ENCODE measurements around the gene ATOX1.
"Not testable (repeated sequence)": the region's sequence is repeated elsewhere in the genome, so short reads cannot be mapped to it uniquely, and the experiment has no call there.

Gene ATOX1, protein sequence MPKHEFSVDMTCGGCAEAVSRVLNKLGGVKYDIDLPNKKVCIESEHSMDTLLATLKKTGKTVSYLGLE

DNA sequence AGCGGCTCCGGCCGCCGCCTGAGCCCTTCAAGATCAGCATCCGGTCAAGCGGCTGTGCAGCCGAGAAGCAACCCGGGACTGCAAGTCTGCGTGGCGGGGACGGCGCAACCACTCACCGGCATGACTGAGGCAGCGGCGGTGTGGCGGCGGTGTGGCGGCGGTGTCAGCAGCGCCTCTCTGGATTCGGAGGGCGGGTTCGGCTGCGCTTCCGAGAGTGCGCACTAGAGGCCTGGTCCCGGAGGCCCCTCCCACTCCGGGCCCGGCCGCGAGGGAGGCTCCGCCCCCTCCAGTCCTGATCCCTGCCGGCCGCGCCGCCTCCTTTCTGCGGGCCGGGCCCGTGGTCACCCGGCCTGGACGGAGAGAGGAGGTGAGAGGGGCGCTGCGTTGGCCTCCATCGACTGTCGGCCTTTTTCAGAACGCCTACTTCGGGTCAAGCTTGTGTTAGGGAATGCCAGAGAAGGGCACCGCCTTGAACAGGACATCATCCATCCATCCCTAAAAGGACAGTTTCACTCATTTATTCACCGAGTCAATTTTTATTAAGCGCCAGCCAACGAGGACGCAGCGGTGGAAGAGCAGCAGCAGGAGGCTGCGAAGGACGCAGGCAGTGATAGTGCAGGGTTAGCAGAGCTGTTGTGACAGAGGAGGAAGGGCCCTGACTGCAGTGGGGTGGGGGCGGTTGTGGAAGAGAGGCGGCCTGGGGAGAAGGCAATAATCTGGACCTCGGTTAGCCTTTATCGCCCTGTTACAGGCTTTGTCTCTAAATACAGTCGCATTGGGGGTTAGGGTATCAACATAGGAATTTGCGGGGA is at the start of gene ATOX1:
Gene ATOX1 (minus strand): TSS at position 202 of the 812 bp plus-strand sequence. CDS start 80 bp downstream, at position 122.
- peak; percentile 74 for DNase-seq

DNA sequence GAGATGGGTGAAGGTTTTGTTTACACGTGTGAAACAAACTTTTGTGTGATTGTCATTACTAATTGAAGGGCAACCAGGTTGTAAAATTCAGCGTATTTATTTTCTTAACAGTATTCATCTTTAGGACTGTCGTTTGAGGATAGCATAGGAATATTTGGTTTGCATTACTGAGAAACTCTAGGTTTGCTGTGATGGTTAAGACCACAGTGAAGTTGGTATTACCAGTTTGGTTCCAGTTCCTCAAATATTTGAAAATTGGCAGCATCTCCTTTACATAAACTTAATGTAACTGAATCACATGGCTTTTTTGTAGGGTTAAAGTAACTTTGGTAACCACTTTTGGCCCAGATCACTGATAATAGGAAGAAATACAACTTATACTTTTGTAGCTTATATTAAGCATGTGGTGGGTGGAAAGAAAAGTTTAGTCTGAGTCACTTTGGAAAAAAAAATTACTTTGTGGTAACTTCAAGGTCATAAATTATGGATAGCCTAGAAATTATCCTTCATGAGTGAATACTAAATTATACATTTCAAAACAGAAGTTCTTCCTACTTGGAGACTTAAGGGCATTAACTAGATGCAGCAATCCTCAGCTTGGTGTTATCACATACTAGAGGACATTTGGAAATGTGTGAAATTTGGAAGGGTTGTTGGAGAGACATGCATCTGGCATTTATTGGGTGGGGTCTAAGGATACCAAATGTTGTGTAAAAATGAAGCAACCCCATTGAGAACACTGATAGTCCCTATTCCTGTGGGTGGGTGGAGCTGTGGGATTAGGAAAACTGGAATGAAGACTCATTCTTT is 47.2 kb upstream of the ATOX1 start:
- peak; percentile 86 for DNase-seq

DNA sequence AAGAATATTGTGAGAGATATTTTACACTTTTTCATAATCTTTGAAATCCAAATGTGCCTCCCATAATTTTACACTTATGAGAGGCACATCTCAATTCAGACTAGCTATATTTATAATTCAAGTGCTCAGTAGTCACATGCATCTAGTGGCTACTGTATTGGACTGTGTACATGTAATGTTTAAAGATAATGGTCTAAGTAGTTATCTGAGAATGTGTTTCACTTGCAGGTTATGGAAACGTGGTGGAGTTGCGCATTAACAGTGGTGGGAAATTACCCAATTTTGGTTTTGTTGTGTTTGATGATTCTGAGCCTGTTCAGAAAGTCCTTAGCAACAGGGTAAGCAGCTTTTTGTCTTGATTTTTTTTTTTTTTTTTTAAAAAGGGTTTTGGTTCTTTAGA is 42.1 kb upstream of the ATOX1 start:
- peak; percentile 65 for DNase-seq

GRCh38 chr5:151799407-151799806 is 41.0 kb upstream of the ATOX1 start:
- DNase-seq = peak; percentile 78

DNA sequence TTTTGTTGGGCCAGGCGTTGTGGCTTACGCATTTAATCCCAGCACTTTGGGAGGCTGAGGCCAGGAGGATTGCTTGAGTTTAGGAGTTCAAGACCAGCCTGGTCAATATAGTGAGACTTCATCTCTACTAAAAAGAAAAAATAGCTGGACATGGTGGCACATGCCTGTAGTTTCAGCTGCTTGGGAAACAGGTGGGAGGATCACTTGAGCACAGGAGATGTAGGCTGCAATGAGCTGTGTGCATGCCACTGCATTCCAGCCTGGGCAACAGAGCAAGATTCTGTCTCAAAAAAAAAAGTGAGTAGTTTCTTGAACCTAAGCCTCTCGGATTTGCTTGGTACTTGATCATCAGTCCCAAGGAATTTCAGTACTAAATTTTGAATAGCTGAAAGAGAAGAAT is 40.2 kb upstream of the ATOX1 start:
- DNase-seq = no peak

- DNase-seq = no peak
Measured at GRCh38 chr5:151795426-151795825, 37.0 kb upstream of the ATOX1 start.

DNA sequence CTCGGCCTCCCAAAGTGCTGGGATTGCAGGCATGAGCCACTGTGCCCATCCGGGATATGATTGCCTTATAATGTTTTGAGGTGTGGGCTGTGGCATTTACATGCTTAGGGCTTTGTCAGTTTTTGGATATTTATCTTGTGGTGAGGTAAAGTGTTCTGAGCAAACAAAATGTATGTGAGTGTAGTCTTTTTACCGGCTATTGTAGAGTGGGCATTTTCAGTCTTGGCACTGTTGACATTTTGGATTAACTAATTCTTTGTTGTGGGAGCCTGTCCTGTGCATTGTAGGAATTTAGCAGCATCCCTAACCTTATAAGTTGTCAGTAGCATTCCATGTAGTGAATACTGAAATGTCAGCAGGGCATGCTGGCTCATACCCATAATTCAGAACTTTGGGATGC is 34.9 kb upstream of the ATOX1 start:
- DNase-seq = no peak

- DNase-seq = no peak
Measured at GRCh38 chr5:151787817-151788216, 29.4 kb upstream of the ATOX1 start.

DNA sequence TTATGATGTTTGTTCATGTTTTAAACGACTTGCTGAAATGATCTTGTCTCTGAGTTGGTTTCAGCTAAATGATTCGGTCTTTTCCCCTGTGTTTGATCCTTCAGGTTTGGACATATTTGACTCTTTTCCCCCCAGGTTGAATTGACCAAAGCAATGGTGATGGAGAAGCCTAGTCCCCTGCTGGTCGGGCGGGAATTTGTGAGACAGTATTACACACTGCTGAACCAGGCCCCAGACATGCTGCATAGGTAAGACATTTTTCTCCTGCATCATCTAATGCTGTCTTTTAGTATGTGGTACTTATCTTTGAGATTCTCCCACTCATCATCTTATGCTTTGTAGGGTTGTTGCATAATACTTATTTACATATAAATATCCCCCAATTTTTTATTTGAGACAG is 28.0 kb upstream of the ATOX1 start:
- DNase-seq = no peak

DNA sequence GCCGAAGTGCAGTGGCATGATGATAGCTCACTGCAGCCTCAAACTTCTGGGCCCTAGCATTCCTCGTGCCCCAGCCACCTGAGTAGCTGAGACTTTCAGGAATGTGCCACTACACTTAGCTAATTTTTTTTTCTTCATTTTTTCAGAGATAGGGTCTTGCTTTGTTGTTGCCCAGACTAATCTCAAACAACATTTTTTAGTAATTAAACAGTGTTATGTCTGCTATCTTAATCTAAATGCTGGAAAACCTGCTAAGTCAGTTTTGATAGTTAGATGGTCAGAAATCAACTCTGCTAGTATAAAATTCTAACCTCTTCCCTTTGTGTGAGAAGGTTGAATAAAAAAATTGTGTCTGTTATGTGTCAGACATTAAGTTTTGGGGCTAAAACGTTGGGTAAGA is 25.7 kb upstream of the ATOX1 start:
- DNase-seq = no peak

DNA sequence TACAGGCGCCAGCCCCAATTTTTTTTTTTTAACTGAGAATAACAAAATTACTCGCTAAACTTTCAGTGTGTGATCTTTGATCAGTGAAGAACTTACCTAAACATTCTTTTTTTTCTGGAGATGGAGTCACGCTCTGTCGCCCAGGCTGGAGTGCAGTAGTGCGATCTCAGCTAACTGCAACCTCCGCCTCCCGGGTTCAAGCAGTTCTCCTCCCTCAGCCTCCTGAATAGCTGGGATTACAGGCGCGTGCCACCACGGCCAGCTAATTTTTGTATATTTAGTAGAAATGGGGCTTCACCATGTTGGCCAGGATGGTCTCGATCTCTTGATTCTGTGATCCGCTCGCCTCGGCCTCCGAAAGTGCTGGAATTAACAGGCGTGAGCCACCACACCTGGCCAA is 25.2 kb upstream of the ATOX1 start:
- not testable (repeated sequence) for DNase-seq

- no peak for DNase-seq
Measured at GRCh38 chr5:151781201-151781600, 22.8 kb upstream of the ATOX1 start.

DNA sequence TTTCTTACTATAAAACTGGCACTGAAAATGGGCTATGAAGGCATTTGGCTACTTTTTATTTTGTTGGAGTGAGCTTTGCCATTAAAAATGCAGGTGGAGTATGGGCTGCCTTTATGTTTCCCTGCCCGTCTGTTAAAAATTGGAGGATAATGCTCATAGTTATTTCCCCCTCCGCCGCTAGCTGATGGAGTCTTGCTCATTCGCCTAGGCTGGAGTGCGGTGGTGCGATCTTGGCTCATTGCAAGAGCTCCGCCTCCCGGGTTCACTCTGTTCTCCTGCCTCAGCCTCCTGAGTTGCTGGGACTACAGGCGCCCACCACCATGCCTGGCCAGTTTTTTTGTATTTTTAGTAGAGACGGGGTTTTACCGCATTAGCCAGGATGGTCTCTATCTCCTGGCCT is 21.9 kb upstream of the ATOX1 start:
- DNase-seq = no peak

DNA sequence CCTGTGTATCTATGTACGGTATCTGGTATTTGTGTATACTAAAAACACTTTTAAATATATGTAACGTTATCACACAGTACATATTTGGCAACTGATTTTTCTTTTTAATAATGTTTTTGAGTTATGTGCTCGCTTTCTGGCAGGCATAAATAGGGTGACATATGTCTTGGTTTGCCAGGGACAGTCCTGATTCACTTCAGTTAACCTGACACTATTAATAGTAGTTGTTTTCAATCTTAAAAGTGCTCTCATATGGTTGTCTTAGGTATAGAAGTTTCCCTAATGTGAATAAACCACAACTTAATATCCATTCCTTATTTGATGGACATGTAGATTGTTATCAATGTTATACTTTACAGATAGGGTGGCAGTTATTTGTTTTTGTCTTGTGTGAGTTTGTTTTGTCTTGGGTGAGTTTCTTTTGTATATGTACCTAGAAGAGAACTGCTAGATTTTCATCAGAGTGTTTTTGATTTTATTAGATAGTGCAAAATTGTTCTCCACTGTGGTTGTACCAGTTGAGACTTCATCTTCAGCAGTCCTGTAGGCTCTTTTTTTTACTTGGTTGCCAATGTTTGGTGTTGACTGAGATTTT is 21.2 kb upstream of the ATOX1 start:
- DNase-seq = no peak

GRCh38 chr5:151775025-151775606 is 16.7 kb upstream of the ATOX1 start:
- no peak for DNase-seq

DNA sequence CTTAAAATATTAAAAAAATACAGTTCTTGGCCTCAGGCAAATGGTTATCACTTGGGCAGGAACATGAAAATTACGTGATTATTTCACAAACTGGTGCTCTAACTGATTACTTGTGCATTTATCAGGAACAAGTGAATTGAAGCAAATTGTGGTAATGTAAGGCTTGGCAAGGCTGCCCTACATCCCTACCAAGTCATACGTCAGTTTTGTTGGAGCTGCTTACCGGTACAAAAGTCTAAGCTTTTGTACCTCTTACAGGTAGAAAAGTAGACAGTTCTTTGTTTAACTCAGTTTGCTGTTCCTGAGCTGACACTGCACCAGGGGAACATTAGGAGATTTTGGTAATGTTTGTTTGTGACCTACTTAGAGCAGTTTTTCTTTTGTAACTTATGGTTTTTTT is 15.5 kb upstream of the ATOX1 start:
- DNase-seq = no peak

DNA sequence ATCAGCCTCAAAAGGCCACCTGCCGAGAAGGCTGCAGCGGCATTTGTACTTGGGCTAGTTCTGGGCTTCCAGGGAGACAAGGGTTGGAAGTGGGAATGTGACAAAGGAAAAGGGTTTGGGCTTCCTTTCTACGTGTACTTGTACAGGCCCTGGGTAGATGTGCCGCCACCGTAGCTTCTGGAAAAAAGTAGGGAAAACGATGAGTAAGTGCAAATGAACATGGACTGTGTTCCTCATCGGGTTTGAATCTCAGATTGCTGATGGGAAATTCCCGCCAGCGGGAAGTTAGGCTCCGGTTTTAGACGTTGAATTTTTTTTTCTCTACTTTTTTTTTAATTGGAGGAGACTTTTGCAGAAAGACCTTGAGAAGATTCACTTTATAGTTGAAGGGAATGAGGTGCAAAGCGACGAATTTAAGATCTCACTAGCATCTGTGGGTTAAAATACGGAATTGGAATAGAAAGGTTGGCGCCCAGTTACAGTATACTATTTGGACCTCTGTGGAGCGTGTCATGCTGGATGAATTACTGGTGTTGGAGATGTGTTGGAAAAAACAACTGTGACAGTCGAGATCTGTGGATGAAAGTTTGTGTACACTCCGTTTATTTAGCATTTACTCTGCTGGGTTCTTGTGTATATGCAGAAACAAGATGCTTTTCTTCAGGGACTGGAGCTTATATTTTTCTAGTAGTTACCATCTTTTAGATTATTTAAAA is 14.6 kb upstream of the ATOX1 start:
- DNase-seq = no peak

- peak; percentile 32 for DNase-seq
Measured at GRCh38 chr5:151772029-151772845, 13.8 kb upstream of the ATOX1 start.

DNA sequence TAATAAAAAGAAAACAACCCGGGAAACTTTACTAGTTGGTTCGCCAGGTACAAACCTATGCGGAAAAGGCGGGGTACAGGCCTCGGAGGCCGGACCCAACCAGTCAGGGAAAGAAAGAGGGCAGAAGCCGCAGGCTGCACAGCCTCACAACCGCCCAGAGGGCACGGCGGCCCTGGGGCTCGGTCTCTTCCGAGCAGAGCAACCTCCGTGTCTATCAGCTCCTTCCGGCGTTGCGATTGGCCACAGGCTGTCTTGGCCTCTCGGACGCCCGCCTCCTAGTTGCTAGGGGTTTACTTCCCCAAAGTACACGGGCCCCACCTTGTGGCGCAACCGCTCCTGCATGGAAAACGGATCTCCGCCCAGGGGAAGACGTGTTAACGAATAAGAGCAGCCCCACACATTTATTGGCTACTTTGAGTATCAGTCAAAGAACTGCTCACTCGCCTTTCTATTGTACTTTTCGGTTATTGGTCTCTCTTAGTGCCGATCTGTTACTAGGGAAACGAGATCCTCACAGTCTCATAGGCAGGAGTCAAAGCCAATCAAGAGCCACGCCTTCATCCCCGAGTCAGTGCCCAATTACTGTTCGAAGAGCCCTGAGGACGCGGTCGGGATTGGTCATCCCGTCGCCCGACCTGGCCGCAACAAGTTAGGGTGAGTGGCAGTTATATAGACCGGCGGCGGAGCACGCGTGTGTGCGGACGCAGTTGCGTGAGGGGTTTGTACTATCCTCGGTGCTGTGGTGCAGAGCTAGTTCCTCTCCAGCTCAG is 13.0 kb upstream of the ATOX1 start, which contains the start of gene G3BP1:
Gene G3BP1 (plus strand): TSS at position 696 of the 770 bp plus-strand sequence. CDS start 14,667 bp downstream, outside the sequence.
- DNase-seq = peak; percentile 100

DNA sequence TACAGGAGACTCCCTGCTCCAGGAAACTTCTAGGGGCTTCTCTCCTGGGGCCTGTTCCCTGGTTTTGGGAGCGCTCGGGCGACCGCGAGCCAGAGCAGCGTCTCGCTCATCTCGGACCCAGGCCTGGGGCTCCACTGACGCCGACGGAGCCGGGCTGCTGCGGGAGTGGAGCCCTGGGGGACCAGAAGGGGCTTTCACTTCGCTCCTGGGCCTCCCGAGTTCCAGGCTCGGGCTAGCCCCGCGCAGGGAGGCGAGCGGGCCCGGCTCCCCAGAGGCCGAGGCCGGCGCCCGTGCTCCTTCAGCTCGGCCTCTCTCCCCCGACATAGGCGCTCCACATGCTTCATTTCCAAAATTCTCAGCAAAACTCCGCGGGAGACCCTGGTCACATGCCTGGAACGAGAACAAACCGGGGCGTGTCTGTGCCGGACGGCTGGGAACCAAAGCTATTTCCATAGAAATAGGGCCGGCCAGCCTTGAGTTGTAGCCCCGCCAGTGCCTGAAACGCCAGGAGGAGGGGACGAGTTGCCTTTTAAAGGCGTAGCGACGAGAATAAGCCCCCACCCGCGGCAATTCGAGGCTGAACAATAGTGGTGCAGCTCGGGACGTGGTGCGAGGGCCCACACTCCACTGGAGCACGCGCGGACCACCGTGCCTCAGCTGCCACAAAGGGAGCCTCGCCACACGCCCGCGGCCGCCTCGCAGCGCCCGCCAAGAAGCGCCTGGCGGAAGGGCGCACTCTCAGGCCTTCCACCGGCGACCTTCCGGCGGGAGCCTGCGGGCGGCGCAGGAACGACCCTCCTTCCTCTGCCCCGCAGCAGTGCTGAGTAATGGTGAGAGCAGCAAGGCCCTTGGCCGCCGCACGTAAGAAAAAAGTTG is 12.2 kb upstream of the ATOX1 start:
- peak; percentile 50 for DNase-seq

All from MV-4-11 (cell line).